Erythroblast (primary cell): ENCODE data around the gene ZSCAN16.
A peak's percentile ranks its signal among the peaks of the same experiment; 100 is the strongest.
"Not testable (repeated sequence)": the region's sequence is repeated elsewhere in the genome, so short reads cannot be mapped to it uniquely, and the experiment has no call there.

Source experiments
- DNase-seq, 2 experiments: peaks; one replicate each; lab custom pipeline; 2025; lab: John Stamatoyannopoulos, UW
- GATA1 ChIP-seq: IDR thresholded peaks from 2 replicates; pipeline ENCODE4 v1.6.1; 2011; ENCODE audit warnings: low read depth, mild to moderate bottlenecking, control low read depth, low read length, moderate library complexity
- POLR2A ChIP-seq: IDR thresholded peaks from 2 replicates; pipeline ENCODE4 v1.6.1; 2011; ENCODE audit warnings: mild to moderate bottlenecking, low read length

ZSCAN16 gene

GRCh38 chr6:28124350-28124970 lies at the start of gene ZSCAN16:
Gene ZSCAN16 (plus strand): TSS chr6:28124609. CDS start chr6:28125444, 835 bp downstream.
- DNase-seq = peak; percentile 89
- TF ChIP-seq POLR2A (peak; percentile 91), GATA1 (no peak)

GRCh38 chr6:28078050-28078449 lies 46.4 kb upstream of the ZSCAN16 start:
- DNase-seq = no peak
- no peak for TF ChIP-seq POLR2A
- no peak for TF ChIP-seq GATA1

GRCh38 chr6:28078836-28079235 lies 45.6 kb upstream of the ZSCAN16 start:
- no peak for TF ChIP-seq POLR2A
- no peak for TF ChIP-seq GATA1
- no peak for DNase-seq

- DNase-seq = not testable (repeated sequence)
Observed at GRCh38 chr6:28080381-28080630, 44.1 kb upstream of the ZSCAN16 start, which contains the start of gene ZNF165. Gene ZNF165 (plus strand): TSS chr6:28080568. CDS start chr6:28085481, 4,913 bp downstream.

- TF ChIP-seq GATA1 = no peak
- peak; percentile 73 for TF ChIP-seq POLR2A
- peak; percentile 96 to 97 for DNase-seq
Observed at GRCh38 chr6:28080631-28081485, 43.6 kb upstream of the ZSCAN16 start.

- TF ChIP-seq POLR2A (no peak), GATA1 (no peak)
- DNase-seq = no peak
Observed at GRCh38 chr6:28081486-28081751, 43.0 kb upstream of the ZSCAN16 start.

- no peak for TF ChIP-seq GATA1
- TF ChIP-seq POLR2A = no peak
Observed at GRCh38 chr6:28082939-28083338, 41.5 kb upstream of the ZSCAN16 start.

GRCh38 chr6:28089054-28089453 lies 35.4 kb upstream of the ZSCAN16 start:
- TF ChIP-seq GATA1 (no peak), POLR2A (no peak)
- DNase-seq = no peak

More at GRCh38 chr6:28082939-28083338, 41.5 kb upstream of the ZSCAN16 start:
- peak in 1 of 2 experiments; percentile 4 for DNase-seq

- TF ChIP-seq GATA1 (no peak), POLR2A (no peak)
- no peak for DNase-seq
Observed at GRCh38 chr6:28090917-28091586, 33.4 kb upstream of the ZSCAN16 start.

GRCh38 chr6:28102222-28102621 lies 22.2 kb upstream of the ZSCAN16 start:
- DNase-seq = not testable (repeated sequence)

GRCh38 chr6:28102699-28103098 lies 21.7 kb upstream of the ZSCAN16 start:
- not testable (repeated sequence) for DNase-seq

- TF ChIP-seq POLR2A (peak; percentile 98), GATA1 (no peak)
- peak; percentile 90 to 91 for DNase-seq
Observed at GRCh38 chr6:28104392-28105244, 19.8 kb upstream of the ZSCAN16 start.

GRCh38 chr6:28105245-28105639 lies 19.2 kb upstream of the ZSCAN16 start:
- TF ChIP-seq GATA1 (no peak), POLR2A (no peak)
- DNase-seq = peak; percentile 47 to 54

GRCh38 chr6:28107506-28107905 lies 16.9 kb upstream of the ZSCAN16 start:
- no peak for TF ChIP-seq GATA1
- TF ChIP-seq POLR2A = no peak
- no peak for DNase-seq
